ENCODE measurements around the gene TRPC6.

GRCh38 chr11:101523193-101523592, 60.6 kb downstream of the TRPC6 start:
- TF ChIP-seq CTCF (IDR thresholded peaks at IDR 0.05) (no peak), POLR2A (IDR thresholded peaks at IDR 0.05) (no peak)
